GM21367 (cell line): Measurements from ENCODE around the gene NKAIN2.
"Not testable (repeated sequence)": the region's sequence is repeated elsewhere in the genome, so short reads cannot be mapped to it uniquely, and the experiment has no call there.

Experiments used
- ATAC-seq: cut with Tn5 transposase; IDR thresholded peaks from one replicate; pipeline ENCODE4 v1.9.1; 2021; ENCODE audit not compliant: unreplicated experiment

NKAIN2 gene

GRCh38 chr6:124668028-124668427, 864.4 kb downstream of the NKAIN2 start:
- ATAC-seq, result no peak

- ATAC-seq, result no peak
Observed at GRCh38 chr6:124669713-124670480, 866.2 kb downstream of the NKAIN2 start.

GRCh38 chr6:124670801-124671200, 867.1 kb downstream of the NKAIN2 start:
- ATAC-seq, result no peak

GRCh38 chr6:124671324-124671723, 867.7 kb downstream of the NKAIN2 start:
- no peak for ATAC-seq

- no peak for ATAC-seq
Observed at GRCh38 chr6:124674042-124674441, 870.4 kb downstream of the NKAIN2 start.

GRCh38 chr6:124676033-124676432, 872.4 kb downstream of the NKAIN2 start:
- ATAC-seq, result no peak

- no peak for ATAC-seq
Observed at GRCh38 chr6:124677874-124678273, 874.2 kb downstream of the NKAIN2 start.

GRCh38 chr6:124679387-124679786, 875.7 kb downstream of the NKAIN2 start:
- no peak for ATAC-seq

GRCh38 chr6:124682751-124683150, 879.1 kb downstream of the NKAIN2 start:
- no peak for ATAC-seq

- no peak for ATAC-seq
Observed at GRCh38 chr6:124683507-124683906, 879.8 kb downstream of the NKAIN2 start.

GRCh38 chr6:124684621-124685020, 881.0 kb downstream of the NKAIN2 start:
- no peak for ATAC-seq

- ATAC-seq, result no peak
Observed at GRCh38 chr6:124688369-124688768, 884.7 kb downstream of the NKAIN2 start.

GRCh38 chr6:124694139-124694705, 890.6 kb downstream of the NKAIN2 start:
- ATAC-seq, result no peak

- ATAC-seq, result no peak
Observed at GRCh38 chr6:124699038-124699437, 895.4 kb downstream of the NKAIN2 start.

- no peak for ATAC-seq
Observed at GRCh38 chr6:124703541-124703940, 899.9 kb downstream of the NKAIN2 start.

GRCh38 chr6:124712532-124712931, 908.9 kb downstream of the NKAIN2 start:
- not testable (repeated sequence) for ATAC-seq

GRCh38 chr6:124714728-124715127, 911.1 kb downstream of the NKAIN2 start:
- no peak for ATAC-seq

GRCh38 chr6:124719913-124720312, 916.2 kb downstream of the NKAIN2 start:
- ATAC-seq, result no peak

- no peak for ATAC-seq
Observed at GRCh38 chr6:124721331-124721730, 917.7 kb downstream of the NKAIN2 start.

- no peak for ATAC-seq
Observed at GRCh38 chr6:124722141-124722878, 918.6 kb downstream of the NKAIN2 start.

- no peak for ATAC-seq
Observed at GRCh38 chr6:124723671-124724070, 920.0 kb downstream of the NKAIN2 start.

GRCh38 chr6:124737804-124738203, 934.1 kb downstream of the NKAIN2 start:
- ATAC-seq, result not testable (repeated sequence)
